ENCODE data around the gene GCN1. TPM values are rescaled to one million over a fixed set of nuclear protein-coding genes. Genes with fewer than 3 reads are reported as not detected.

Gene GCN1, protein sequence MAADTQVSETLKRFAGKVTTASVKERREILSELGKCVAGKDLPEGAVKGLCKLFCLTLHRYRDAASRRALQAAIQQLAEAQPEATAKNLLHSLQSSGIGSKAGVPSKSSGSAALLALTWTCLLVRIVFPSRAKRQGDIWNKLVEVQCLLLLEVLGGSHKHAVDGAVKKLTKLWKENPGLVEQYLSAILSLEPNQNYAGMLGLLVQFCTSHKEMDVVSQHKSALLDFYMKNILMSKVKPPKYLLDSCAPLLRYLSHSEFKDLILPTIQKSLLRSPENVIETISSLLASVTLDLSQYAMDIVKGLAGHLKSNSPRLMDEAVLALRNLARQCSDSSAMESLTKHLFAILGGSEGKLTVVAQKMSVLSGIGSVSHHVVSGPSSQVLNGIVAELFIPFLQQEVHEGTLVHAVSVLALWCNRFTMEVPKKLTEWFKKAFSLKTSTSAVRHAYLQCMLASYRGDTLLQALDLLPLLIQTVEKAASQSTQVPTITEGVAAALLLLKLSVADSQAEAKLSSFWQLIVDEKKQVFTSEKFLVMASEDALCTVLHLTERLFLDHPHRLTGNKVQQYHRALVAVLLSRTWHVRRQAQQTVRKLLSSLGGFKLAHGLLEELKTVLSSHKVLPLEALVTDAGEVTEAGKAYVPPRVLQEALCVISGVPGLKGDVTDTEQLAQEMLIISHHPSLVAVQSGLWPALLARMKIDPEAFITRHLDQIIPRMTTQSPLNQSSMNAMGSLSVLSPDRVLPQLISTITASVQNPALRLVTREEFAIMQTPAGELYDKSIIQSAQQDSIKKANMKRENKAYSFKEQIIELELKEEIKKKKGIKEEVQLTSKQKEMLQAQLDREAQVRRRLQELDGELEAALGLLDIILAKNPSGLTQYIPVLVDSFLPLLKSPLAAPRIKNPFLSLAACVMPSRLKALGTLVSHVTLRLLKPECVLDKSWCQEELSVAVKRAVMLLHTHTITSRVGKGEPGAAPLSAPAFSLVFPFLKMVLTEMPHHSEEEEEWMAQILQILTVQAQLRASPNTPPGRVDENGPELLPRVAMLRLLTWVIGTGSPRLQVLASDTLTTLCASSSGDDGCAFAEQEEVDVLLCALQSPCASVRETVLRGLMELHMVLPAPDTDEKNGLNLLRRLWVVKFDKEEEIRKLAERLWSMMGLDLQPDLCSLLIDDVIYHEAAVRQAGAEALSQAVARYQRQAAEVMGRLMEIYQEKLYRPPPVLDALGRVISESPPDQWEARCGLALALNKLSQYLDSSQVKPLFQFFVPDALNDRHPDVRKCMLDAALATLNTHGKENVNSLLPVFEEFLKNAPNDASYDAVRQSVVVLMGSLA (N-terminal part only)
- polyA plus RNA-seq (2011; rRNA removed) (64.1 and 81.5 TPM in 2 replicates), polyA plus RNA-seq (2017; fragmentation: RNase III; extraction: RNeasy Plus Mini Kit Qiagen cat#74134 plus additional on column Dnase treatment) (43.2 to 50.8 TPM (median 45.8 TPM) in 3 replicates), polyA minus RNA-seq (2011; rRNA and poly(A)+ RNA removed) (224 and 252 TPM in 2 replicates)
- polyA plus RNA-seq (2012; cell fraction: cytosol; rRNA removed) = 72.5 and 73.2 TPM in 2 replicates
- 193 and 238 TPM in 2 replicates for polyA plus RNA-seq (2012; cell fraction: nucleus; rRNA removed)

DNA sequence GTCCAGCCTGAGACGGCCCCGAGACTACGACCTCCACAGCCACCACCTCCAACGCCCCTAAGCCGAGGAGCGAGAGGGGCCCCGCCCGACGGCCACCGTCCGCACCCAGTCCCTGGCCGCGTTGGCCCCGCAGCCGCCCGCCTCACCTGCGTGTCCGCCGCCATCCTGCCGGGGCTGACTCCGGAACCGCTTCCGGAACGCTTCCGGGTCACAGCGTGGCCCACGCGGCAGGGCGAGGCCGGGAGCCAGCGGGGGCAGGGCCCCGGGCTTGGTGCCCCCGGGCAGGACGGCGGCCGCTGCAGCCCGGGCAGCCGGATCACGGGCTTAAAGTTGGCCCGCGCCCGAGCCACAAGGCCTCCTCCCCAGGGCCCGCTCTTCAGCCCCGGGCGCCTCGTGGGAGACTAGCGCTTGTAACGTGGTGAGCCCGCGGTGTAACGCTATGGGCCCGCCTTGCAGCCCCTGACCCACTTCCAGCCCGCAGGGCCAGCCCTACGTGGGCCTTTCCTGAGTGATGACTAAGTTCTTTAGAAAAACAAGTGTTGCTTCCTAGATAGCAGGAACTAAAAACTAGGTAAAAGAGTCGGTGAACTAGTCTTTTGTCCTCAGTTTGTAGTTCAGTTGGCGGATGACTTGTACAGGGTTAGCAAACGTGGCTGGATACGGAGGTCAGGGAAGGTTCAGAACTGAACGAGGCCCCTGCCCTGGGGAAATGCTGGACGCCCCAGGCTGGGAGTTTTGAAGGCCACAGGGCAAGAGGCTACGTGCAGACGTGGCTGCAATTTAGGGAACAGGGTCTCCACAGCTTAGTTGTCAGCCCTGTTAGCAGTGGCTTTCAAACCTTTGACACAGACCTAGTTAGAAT lies at the start of gene GCN1:
TSS of gene GCN1 (minus strand) at position 182 of the 862 bp plus-strand sequence. CDS start at position 164, 18 bp downstream.
- CTCF ChIA-PET = interaction anchor here (1.4 kb wide), 1 partner anchor 71 kb away, joined by 4 read pairs; the partner anchor contains the start of gene PXN
- no peak for FAIRE-seq
- WGBS (ENCODE audit: missing lambda C conversion rate) = 2% methylated on average over 34 of the region's 62 CpGs
- H3K4me2 ChIP-seq = peak within 1 kb of the TSS; percentile 99
- ATAC-seq = peak; percentile 84 to 87
- H3K9me3 ChIP-seq = no peaks in the 10 kb centered on the region
- peak within 1 kb of the TSS; percentile 95 to 97 for H3K27ac ChIP-seq
- peak within 1 kb of the TSS; percentile 68 for H3K4me3 ChIP-seq
- peak; percentile 76 to 84 for DNase-seq (ENCODE audit: low read depth in 1 of 2, low spot score in 1 of 2)
- peaks cover 54% of the 10 kb centered on the region for H3K4me1 ChIP-seq
- POLR2A ChIA-PET = interaction anchor here (0.6 kb wide), 1 partner anchor 68 kb away, joined by 3 read pairs; no protein-coding TSS in a partner anchor
- no peak for TF ChIP-seq KDM1A (IDR thresholded peaks at IDR 0.05; ENCODE audit: low read depth)
- TF ChIP-seq HDAC2 (IDR thresholded peaks at IDR 0.05) = no peak
- no peak for TF ChIP-seq ZC3H11A (IDR thresholded peaks at IDR 0.05)
- TF ChIP-seq RFX5 (IDR thresholded peaks at IDR 0.05) = no peak; the same call in 1 of the 2 replicates
- peak; percentile 99 for TF ChIP-seq MYC (IDR thresholded peaks at IDR 0.05; ENCODE audit: borderline replicate concordance, low read length)
- no peak for TF ChIP-seq NPAS2 (CRISPR knock-in tag; IDR thresholded peaks at IDR 0.05; ENCODE audit: borderline replicate concordance)
- peak; percentile 93 for TF ChIP-seq HOXB5 (CRISPR knock-in tag; IDR thresholded peaks at IDR 0.05)
- no peak for TF ChIP-seq CBX8 (IDR thresholded peaks at IDR 0.05)
- peak; percentile 84 for TF ChIP-seq TFCP2L1 (CRISPR knock-in tag; IDR thresholded peaks at IDR 0.05)
- TF ChIP-seq CEBPB (IDR thresholded peaks at IDR 0.05) = no peak
- no peak for TF ChIP-seq EP300 (IDR thresholded peaks at IDR 0.05)
- no peak for TF ChIP-seq EHMT2 (IDR thresholded peaks at IDR 0.05; ENCODE audit: low read depth)
- TF ChIP-seq FOSB (CRISPR knock-in tag; IDR thresholded peaks at IDR 0.05) = peak; percentile 83
- peak; percentile 56 for TF ChIP-seq CHD2 (IDR thresholded peaks at IDR 0.05; ENCODE audit: low read length, partially characterized antibody)
- TF ChIP-seq CBX2 (IDR thresholded peaks at IDR 0.05; ENCODE audit: borderline replicate concordance, low read depth) = no peak
- TF ChIP-seq, protein P1, sequence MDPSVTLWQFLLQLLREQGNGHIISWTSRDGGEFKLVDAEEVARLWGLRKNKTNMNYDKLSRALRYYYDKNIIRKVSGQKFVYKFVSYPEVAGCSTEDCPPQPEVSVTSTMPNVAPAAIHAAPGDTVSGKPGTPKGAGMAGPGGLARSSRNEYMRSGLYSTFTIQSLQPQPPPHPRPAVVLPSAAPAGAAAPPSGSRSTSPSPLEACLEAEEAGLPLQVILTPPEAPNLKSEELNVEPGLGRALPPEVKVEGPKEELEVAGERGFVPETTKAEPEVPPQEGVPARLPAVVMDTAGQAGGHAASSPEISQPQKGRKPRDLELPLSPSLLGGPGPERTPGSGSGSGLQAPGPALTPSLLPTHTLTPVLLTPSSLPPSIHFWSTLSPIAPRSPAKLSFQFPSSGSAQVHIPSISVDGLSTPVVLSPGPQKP (IDR thresholded peaks at IDR 0.05; ENCODE audit: low read depth, low read length) = no peak
- TF ChIP-seq, protein P2, sequence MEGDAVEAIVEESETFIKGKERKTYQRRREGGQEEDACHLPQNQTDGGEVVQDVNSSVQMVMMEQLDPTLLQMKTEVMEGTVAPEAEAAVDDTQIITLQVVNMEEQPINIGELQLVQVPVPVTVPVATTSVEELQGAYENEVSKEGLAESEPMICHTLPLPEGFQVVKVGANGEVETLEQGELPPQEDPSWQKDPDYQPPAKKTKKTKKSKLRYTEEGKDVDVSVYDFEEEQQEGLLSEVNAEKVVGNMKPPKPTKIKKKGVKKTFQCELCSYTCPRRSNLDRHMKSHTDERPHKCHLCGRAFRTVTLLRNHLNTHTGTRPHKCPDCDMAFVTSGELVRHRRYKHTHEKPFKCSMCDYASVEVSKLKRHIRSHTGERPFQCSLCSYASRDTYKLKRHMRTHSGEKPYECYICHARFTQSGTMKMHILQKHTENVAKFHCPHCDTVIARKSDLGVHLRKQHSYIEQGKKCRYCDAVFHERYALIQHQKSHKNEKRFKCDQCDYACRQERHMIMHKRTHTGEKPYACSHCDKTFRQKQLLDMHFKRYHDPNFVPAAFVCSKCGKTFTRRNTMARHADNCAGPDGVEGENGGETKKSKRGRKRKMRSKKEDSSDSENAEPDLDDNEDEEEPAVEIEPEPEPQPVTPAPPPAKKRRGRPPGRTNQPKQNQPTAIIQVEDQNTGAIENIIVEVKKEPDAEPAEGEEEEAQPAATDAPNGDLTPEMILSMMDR (IDR thresholded peaks at IDR 0.05) = no peak
- TF ChIP-seq, protein P3, sequence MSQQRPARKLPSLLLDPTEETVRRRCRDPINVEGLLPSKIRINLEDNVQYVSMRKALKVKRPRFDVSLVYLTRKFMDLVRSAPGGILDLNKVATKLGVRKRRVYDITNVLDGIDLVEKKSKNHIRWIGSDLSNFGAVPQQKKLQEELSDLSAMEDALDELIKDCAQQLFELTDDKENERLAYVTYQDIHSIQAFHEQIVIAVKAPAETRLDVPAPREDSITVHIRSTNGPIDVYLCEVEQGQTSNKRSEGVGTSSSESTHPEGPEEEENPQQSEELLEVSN (IDR thresholded peaks at IDR 0.05; ENCODE audit: borderline replicate concordance, low read depth) = peak; percentile 82
- no peak; the same call in 1 of the 2 replicates for TF ChIP-seq HEYL (CRISPR knock-in tag; IDR thresholded peaks at IDR 0.05)
- no peak for TF ChIP-seq SMC3 (IDR thresholded peaks at IDR 0.05)
- no peak for TF ChIP-seq CHD4 (IDR thresholded peaks at IDR 0.05; ENCODE audit: borderline replicate concordance)
- TF ChIP-seq, protein P4, sequence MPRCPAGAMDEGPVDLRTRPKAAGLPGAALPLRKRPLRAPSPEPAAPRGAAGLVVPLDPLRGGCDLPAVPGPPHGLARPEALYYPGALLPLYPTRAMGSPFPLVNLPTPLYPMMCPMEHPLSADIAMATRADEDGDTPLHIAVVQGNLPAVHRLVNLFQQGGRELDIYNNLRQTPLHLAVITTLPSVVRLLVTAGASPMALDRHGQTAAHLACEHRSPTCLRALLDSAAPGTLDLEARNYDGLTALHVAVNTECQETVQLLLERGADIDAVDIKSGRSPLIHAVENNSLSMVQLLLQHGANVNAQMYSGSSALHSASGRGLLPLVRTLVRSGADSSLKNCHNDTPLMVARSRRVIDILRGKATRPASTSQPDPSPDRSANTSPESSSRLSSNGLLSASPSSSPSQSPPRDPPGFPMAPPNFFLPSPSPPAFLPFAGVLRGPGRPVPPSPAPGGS (IDR thresholded peaks at IDR 0.05) = peak; percentile 89
- TF ChIP-seq ZNF302 (CRISPR knock-in tag; IDR thresholded peaks at IDR 0.05) = no peak
- peak; percentile 70 for TF ChIP-seq RARB (CRISPR knock-in tag; IDR thresholded peaks at IDR 0.05)
- no peak for TF ChIP-seq MAZ (IDR thresholded peaks at IDR 0.05; ENCODE audit: borderline replicate concordance, low read depth, low read length)
- TF ChIP-seq RNF2 (IDR thresholded peaks at IDR 0.05; ENCODE audit: borderline replicate concordance, low read depth) = no peak
